DND-41 (cell line): Measurements from ENCODE around the gene PTPRG.

Source experiments
- CTCF ChIP-seq: IDR thresholded peaks from 2 replicates; pipeline ENCODE4 v1.5.1; 2012; ENCODE audit warnings: borderline replicate concordance, low read length, moderate library complexity, mild to moderate bottlenecking; ENCODE audit not compliant: poor library complexity, severe bottlenecking; ENCODE audit errors: extremely low read depth
- EZH2 ChIP-seq: IDR thresholded peaks from 3 replicates; pipeline ENCODE4 v1.6.1; 2012; ENCODE audit warnings: borderline replicate concordance, low read depth, mild to moderate bottlenecking, moderate library complexity, low read length, inconsistent platforms; ENCODE audit not compliant: severe bottlenecking

- TF ChIP-seq CTCF (no peak), EZH2 (no peak)
Measured at GRCh38 chr3:62154457-62155148, 593.2 kb downstream of the PTPRG start.
